Measurements from ENCODE around the gene NOTCH3.

NOTCH3 gene

GRCh38 chr19:15216363-15216762 is 15.6 kb upstream of the NOTCH3 start:
- DNase-seq (ENCODE audit: low read depth, low spot score) = no peak
- POLR2A ChIA-PET = no interaction called here
- CTCF ChIA-PET = no interaction called here
- H3K4me3 ChIP-seq (ENCODE audit: low read depth, low read length) = no peak overlapping the region
- TF ChIP-seq CTCF (IDR thresholded peaks at IDR 0.05; ENCODE audit: insufficient read depth, low read length, missing control alignments) = no peak

- no peak for DNase-seq (ENCODE audit: low read depth, low spot score)
- H3K4me3 ChIP-seq (ENCODE audit: low read depth, low read length) = no peak overlapping the region
- ChIA-PET CTCF (no interaction called here), POLR2A (no interaction called here)
- no peak for TF ChIP-seq CTCF (IDR thresholded peaks at IDR 0.05; ENCODE audit: insufficient read depth, low read length, missing control alignments)
These were observed 13.1 kb upstream of the NOTCH3 start for GRCh38 chr19:15213715-15214381.

GRCh38 chr19:15212711-15213110 is 11.9 kb upstream of the NOTCH3 start:
- H3K4me3 ChIP-seq (ENCODE audit: low read depth, low read length) = no peak overlapping the region
- CTCF ChIA-PET = no interaction called here
- no peak for TF ChIP-seq CTCF (IDR thresholded peaks at IDR 0.05; ENCODE audit: insufficient read depth, low read length, missing control alignments)
- POLR2A ChIA-PET = no interaction called here
- no peak for DNase-seq (ENCODE audit: low read depth, low spot score)

GRCh38 chr19:15210323-15210781 is 9.6 kb upstream of the NOTCH3 start:
- H3K4me3 ChIP-seq (ENCODE audit: low read depth, low read length) = no peak overlapping the region
- no peak for TF ChIP-seq CTCF (IDR thresholded peaks at IDR 0.05; ENCODE audit: insufficient read depth, low read length, missing control alignments)
- peak; percentile 28 for DNase-seq (ENCODE audit: low read depth, low spot score)
- ChIA-PET CTCF (interaction anchor here (1.5 kb wide), 1 partner anchor 15 kb away, joined by 3 read pairs; no protein-coding TSS in a partner anchor), POLR2A (no interaction called here)

- DNase-seq (ENCODE audit: low read depth, low spot score) = no peak
- TF ChIP-seq CTCF (IDR thresholded peaks at IDR 0.05; ENCODE audit: insufficient read depth, low read length, missing control alignments) = no peak
- ChIA-PET POLR2A (no interaction called here), CTCF (interaction anchor here (2.3 kb wide), 1 partner anchor 48 kb away, joined by 9 read pairs; no protein-coding TSS in a partner anchor)
- peak overlapping the region; percentile 82 for H3K4me3 ChIP-seq (ENCODE audit: low read depth, low read length)
These were observed 704 bp upstream of the NOTCH3 start for GRCh38 chr19:15201374-15202023.

- POLR2A ChIA-PET = no interaction called here
- peak overlapping the region; percentile 82 for H3K4me3 ChIP-seq (ENCODE audit: low read depth, low read length)
- no peak for DNase-seq (ENCODE audit: low read depth, low spot score)
- CTCF ChIA-PET = interaction anchor here (1.0 to 1.7 kb wide), 4 partner anchors 24 to 220 kb away, joined by 3 to 4 read pairs (median 4); no protein-coding TSS in a partner anchor
- no peak for TF ChIP-seq CTCF (IDR thresholded peaks at IDR 0.05; ENCODE audit: insufficient read depth, low read length, missing control alignments)
These were observed 888 bp downstream of the NOTCH3 start for GRCh38 chr19:15199661-15200552.
